HG02852 (cell line): ENCODE data around the gene MAP4K5.

Experiments
- ATAC-seq: cut with Tn5 transposase; IDR thresholded peaks from one replicate; pipeline ENCODE4 v1.9.1; 2021; ENCODE audit warnings: mild to moderate bottlenecking, moderate library complexity; ENCODE audit not compliant: unreplicated experiment

The MAP4K5 gene

GRCh38 chr14:50373959-50374358 is 158.4 kb downstream of the MAP4K5 start:
- no peak for ATAC-seq

DNA sequence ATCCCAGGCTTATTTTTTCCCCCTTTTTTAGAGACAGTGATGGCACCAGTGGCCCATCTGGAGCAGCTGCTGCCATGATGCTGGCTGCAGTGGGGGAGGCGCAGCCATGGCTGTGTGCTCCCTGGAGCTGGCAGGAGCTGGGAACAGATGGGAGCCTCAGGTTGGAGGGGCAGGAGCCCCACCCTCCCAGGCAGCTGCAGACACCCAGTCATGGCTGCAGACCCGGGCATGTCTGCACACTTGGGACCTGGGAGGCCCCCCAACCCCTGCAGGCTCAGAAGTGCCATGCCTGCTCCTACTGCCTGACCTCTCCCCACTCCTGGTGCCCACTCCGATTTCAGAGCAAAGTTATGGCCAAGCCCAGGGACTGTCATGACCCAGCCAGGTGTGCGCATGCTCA is 160.8 kb downstream of the MAP4K5 start:
- no peak for ATAC-seq
